Right atrium auricular region (tissue), 2 donors: ENCODE measurements around the gene MICAL2. TPM values are rescaled to one million over a fixed set of nuclear protein-coding genes. Genes with fewer than 3 reads are reported as not detected.

ENCODE experiments used
- DNase-seq: peaks from one replicate; pipeline ENCODE4 v3.0.0-alpha.2; 2019; ENCODE audit warnings: low spot score
- H3K27ac ChIP-seq, 2 donors: fragments of 200-600 bp; sonication (generic); 1 replicate in 1 of 2; 2 replicates in 1 of 2; pipeline ENCODE4 v1.5.1; 2016 to 2019
- H3K27me3 ChIP-seq, 2 donors: fragments of 200-600 bp; sonication (generic); one replicate each; pipeline versions ENCODE4 v1.5.1 to v1.6.0; 2017 to 2019
- H3K36me3 ChIP-seq: fragments of 200-600 bp; sonication (generic); one replicate; pipeline ENCODE4 v1.5.1; 2016
- H3K4me1 ChIP-seq, 2 donors: fragments of 200-600 bp; sonication (generic); one replicate each; pipeline versions ENCODE4 v1.5.1 to v1.6.0; 2017 to 2019
- H3K4me3 ChIP-seq, 2 donors: fragments of 200-600 bp; sonication (generic); 1 replicate in 1 of 2; 2 replicates in 1 of 2; pipeline ENCODE4 v1.5.1; 2017 to 2019; ENCODE audit warnings: mild to moderate bottlenecking in 1 of 2, moderate library complexity in 1 of 2
- H3K9me3 ChIP-seq, 2 donors: fragments of 200-600 bp; sonication (generic); one replicate each; pipeline ENCODE4 v1.5.1; 2019
- CTCF ChIP-seq, 2 donors: fragments of 200-600 bp; sonication (generic); IDR thresholded peaks; one replicate each; pipeline ENCODE4 v1.5.1; 2019; ENCODE audit warnings: antibody characterized with exemption in 2 of 2
- total RNA-seq, 2 donors: library from RNA; depleted of rRNA; stranded (reverse); fragments of >200 nt; gene quantifications; one replicate each; pipeline ENCODE4 v1.1.0, GENCODE V29; 2016

The MICAL2 gene
- total RNA-seq, 2 donors from 2014 or later, result 77.6 to 84.5 TPM

- Histone ChIP-seq H3K27ac (peak overlapping the region; percentile 88 to 96), H3K4me3 (no peak overlapping the region), H3K9me3 (no peaks in the 10 kb centered on the region), H3K4me1 (peaks cover 0 to 95% of the 10 kb centered on the region in 2 donors), H3K36me3 (peaks cover 9% of the 10 kb centered on the region), H3K27me3 (no peaks in the 10 kb centered on the region)
- peak; percentile 70 for DNase-seq
- TF ChIP-seq CTCF (IDR thresholded peaks at IDR 0.05), result no peak
Measured at GRCh38 chr11:12163181-12163941, 53.0 kb downstream of the MICAL2 start.

- H3K4me3 ChIP-seq, result no peak overlapping the region
- H3K27ac ChIP-seq, result peak overlapping the region; percentile 88 to 96
- no peaks in the 10 kb centered on the region for H3K9me3 ChIP-seq
- DNase-seq, result no peak
- peaks cover 0 to 89% of the 10 kb centered on the region in 2 donors for H3K4me1 ChIP-seq
- peaks cover 9% of the 10 kb centered on the region for H3K36me3 ChIP-seq
- no peak for TF ChIP-seq CTCF (IDR thresholded peaks at IDR 0.05)
- H3K27me3 ChIP-seq, result no peaks in the 10 kb centered on the region
Measured at GRCh38 chr11:12164061-12165014, 53.9 kb downstream of the MICAL2 start.

- Histone ChIP-seq H3K4me3 (no peak overlapping the region), H3K4me1 (peaks cover 0 to 88% of the 10 kb centered on the region in 2 donors), H3K36me3 (peaks cover 9% of the 10 kb centered on the region), H3K9me3 (no peaks in the 10 kb centered on the region), H3K27ac (peak overlapping the region; percentile 88 to 96), H3K27me3 (no peaks in the 10 kb centered on the region)
- DNase-seq, result no peak
- TF ChIP-seq CTCF (IDR thresholded peaks at IDR 0.05), result no peak
Measured at GRCh38 chr11:12165237-12165875, 55.0 kb downstream of the MICAL2 start.

GRCh38 chr11:12166299-12167060 lies 56.1 kb downstream of the MICAL2 start:
- no peak for DNase-seq
- TF ChIP-seq CTCF (IDR thresholded peaks at IDR 0.05), result no peak
- Histone ChIP-seq H3K4me3 (no peak overlapping the region), H3K9me3 (no peaks in the 10 kb centered on the region), H3K27ac (peak overlapping the region; percentile 88 to 96), H3K4me1 (peaks cover 0 to 88% of the 10 kb centered on the region in 2 donors), H3K27me3 (no peaks in the 10 kb centered on the region), H3K36me3 (peaks cover 9% of the 10 kb centered on the region)
